ENCODE results near the gene EPHB2.

Gene EPHB2

DNA sequence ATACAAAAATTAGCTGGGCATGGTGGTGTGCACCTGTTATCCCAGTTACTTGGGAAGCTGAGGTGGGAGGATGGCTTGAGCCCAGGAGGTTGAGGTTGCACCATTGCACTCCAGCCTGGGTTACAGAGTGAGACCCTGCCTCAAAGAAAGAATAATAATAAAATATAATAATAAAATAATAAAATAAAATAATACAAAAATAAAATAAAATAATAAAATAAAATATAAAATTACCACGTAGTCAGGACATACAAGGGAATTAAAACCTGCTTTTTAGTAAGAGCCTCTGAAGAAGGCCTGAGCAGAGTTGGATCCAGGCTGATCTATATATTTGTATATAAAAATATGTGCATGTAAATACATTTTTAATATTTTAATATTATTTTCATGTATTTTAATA, 41.7 kb downstream of the EPHB2 start:
- no peak for DNase-seq

DNA sequence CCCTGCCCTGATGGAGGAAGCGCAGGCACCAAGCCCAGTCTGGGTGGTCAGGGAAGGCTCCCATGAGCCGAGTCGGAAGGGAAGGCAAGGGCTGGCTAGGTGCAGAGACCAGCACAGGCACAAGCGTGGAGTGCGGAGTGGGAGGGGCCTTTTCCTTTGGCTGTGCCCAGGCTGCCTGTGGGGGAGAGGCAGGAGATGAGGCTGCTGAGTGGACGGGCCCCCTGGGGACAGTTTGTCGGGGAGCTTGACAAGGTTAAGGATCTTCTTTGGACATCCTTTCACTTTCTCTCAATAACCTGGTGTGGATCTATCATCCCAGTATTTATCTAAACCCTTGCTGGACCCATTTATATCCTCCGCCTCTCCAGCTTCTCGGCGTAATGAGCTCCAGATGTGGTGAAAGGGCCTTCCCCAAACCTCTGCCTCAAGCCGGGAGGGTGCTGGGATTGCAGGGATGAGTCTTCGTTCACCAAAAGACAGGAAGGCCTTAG, 42.9 kb downstream of the EPHB2 start:
- DNase-seq, result no peak

- no peak for DNase-seq
Measured at GRCh38 chr1:22754106-22754768, 43.6 kb downstream of the EPHB2 start.

- DNase-seq, result no peak
Measured at GRCh38 chr1:22754824-22755223, 44.2 kb downstream of the EPHB2 start.

GRCh38 chr1:22755641-22756040, 45.0 kb downstream of the EPHB2 start:
- DNase-seq, result no peak

DNA sequence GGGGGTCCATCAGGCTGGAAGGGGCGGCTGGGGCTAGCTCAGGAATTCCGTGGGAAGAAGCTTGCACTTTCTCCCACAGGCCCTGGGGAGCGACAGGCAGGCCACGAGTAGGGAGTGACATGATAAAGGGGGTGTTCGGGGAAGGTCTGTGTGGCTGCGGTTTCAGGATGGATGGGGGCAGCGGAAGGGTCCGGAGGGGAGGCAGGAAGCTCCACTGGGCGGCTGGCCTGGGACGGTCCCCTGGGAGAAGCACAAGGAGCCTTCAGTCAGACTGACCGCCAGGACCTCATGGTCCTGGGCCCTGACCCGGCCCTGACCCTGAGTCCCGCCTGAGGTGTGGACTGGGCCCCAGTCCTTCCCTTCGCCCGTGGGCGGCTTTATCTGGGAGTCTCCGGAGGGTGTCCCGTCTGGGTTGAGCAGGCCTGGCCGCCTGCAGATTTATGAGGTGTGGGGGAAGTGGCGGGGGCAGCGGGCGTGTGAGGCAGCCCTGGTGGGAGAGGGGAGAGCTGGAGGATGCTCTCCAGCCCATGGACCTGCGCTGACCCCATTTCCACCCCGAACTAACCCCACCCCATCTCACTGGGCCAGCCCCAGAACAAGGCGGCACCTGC, 45.6 kb downstream of the EPHB2 start:
- no peak for DNase-seq

GRCh38 chr1:22760455-22760854, 49.8 kb downstream of the EPHB2 start:
- DNase-seq, result no peak

DNA sequence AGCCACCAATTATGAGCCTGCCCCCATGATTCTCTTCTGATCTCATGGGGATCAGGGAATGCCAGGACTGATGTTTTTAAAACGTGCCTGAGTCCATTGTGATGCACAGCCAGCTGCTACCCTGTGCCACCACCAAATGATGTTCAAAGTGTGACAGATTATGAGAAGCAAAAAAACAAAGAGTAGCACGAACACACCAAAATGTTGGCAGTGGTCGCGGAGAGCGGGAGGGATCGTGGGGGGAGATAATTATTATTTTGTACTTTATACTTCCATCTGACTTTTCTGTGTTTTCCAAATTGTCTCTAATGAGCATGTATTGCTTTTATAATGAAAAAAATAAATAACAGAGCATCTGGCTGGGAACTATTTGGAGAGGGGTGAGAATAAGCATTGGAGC, 50.5 kb downstream of the EPHB2 start:
- no peak for DNase-seq

DNA sequence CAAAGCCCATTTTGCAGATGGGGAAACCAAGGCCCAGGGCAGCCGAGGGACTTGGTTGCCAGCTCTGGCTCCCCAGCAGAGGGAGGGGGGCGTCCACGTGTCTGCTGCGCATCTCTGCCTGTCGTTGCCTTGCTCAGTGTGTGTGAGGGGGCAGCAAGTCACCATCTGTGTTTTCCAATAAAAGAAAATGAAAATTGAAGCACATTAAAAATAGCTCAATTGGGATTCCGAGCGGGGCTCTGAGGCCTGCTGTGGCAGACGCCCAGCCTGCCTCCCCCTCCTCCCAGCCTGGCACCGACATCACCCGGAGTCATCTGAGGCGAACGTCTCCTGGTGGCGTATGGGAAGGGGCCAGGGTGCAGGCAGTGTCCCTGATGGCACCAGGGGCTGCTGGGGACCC, 51.2 kb downstream of the EPHB2 start:
- no peak for DNase-seq

GRCh38 chr1:22763487-22764200, 53.0 kb downstream of the EPHB2 start:
- DNase-seq, result no peak

DNA sequence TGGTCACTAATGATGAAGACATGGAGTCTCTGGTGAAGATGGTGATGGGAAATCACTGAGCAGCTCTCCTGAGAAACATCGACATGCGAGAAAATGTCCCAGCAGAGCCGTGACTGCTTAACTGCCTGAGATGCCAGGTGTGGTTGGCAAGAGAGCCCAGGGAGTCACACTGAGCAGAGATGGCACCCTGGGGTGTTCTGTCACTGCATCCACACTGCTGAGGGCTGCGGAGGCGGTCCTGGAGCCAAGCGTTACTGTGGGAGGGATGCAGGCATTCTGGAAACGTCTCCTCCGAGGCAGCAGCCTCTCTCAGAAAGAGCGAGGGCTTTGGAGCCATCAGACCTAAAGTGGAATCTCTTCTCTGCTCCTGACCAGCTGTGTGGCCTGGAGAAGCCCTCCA, 57.2 kb downstream of the EPHB2 start:
- DNase-seq, result no peak

DNA sequence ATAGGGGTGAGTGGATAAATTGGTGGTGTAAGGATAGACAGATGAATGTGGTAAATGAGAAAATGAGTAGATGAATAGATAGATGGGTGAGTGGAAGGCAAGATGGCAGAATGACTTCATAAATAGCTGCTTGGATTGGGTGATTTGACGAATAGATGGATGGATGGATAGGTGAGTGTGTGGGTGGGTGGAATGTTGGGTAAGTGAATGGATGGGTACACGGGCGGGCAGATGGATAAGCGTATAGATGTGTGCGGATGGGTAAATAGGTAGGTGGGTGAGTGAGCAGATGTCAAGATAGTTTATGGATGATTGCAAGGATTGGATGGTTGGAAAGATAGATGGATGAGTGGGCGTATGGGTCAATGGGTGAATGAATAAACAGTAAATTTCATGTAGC, 59.3 kb downstream of the EPHB2 start:
- no peak for DNase-seq

DNA sequence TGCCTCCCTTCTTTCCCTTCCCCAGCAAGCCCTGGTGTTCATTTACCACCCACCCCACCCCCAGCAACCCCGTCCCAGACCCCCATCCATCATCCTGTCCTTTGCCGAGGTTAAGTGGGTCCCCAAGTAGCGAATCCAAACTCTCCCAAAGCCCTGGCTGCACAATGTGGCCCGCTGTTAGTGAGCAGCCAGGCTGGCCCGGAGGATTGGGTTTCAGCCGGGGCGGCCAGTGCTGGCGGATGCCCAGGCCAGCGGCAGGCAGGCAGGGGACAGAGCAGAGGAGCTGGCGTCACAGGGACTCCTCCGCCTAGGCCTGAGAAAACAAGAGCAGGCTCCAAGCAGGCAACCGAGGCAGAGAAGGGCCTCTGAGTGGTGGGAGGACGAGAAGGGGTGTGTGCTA, 61.4 kb downstream of the EPHB2 start:
- DNase-seq, result no peak

DNA sequence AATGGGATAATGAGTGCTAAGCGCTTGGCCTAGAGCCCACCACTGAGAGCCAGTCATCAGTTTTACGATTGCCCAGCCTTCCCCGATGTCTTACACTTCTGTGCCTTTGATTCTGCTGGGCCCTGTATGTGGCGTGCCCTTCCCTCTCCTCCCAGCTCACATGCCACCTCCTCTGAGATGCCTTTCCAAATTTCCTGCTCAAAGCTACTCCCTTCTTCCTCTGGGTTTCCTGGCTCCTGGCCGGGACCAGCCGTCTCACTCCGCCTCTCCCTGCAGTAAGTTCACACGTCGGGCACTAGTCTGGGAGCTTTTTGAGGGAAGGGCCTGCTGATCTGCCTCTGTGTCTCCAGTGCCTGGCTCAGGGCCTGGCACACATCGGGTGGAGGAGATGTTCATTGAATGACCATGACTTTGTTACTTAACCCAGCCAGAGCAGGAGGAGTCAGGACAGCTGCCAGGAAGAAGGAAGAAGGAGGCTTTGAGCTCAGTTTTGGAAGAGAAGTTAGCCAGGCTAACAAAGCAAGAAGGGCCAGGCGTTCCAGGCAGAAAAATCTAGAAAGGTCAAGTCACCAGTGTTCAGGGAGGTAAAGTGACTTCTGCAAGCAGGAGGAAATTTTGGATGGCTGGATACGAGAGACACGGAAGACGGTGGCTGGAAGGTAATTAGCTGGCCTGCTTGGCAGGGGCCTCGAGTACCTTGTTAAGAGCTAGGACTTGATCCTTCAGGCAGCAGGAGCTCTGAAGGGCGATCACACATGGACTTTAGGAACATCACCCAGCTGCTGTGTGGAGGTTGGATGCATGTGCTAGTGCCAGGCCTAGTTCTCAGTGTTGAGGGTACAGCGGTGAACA, 63.6 kb downstream of the EPHB2 start:
- DNase-seq, result no peak

- no peak for DNase-seq
Measured at GRCh38 chr1:22774833-22775182, 64.2 kb downstream of the EPHB2 start.

- DNase-seq, result no peak
Measured at GRCh38 chr1:22775478-22775877, 64.8 kb downstream of the EPHB2 start.

DNA sequence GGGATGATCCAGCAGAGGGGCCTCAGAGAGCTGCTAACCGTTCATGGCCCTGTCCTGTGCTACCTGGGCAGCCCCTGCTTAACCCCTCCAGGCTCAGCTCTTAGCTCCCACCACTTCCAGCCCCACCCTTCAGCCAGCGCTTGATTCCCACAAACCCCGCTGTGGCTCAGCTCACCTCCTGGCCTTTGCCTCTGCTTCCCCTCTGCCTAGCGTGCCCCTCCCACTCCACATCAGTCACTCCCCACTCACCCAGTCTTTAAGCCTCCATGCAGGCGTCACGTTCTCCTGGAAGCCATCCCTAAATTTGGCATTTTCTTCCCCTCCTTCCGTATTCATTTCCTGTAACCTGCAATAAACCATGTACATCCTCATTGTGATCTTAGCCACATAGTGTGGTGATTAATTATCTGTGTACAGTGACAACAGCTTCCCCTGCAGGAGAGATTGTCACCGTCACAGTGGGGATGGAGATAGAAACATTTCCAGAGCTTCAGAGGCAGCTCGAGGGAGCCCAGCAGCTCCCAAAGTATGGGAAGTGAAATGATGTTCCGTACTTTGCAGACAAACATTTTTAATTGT, 65.5 kb downstream of the EPHB2 start:
- no peak for DNase-seq

GRCh38 chr1:22777388-22778057, 66.9 kb downstream of the EPHB2 start:
- DNase-seq, result no peak

GRCh38 chr1:22778408-22778807, 67.8 kb downstream of the EPHB2 start:
- no peak for DNase-seq

DNA sequence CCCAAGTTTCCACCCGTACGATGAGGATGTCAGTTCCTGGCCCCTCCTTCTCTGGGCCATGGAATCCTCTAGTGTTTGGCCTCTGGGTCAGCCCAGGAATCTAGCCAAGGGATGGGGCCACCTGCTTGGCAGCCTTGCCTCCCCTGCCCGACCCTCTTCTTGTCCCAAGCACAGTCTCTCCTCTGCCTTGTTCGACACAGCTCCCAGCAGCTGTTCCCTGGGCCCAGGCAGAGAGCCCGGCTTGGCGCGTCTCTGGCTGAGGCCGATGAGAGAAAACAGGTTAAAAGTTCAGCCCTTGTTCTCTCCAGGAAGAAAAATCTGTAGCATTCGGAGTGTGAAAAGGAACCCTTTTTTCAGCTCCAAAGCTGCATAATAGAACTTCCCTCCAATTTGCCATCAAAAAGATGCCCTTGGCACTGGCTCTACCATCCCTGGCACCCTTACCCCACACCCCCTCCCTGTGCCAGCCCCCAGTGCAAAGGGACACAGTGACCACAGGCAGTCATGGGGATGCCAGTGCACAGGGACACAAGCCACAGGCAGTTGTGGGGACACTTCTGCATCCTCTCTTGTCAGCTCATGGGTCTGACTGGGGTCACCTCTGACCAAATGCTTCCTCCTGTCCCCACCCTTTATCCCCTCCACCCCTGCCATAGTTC, 68.4 kb downstream of the EPHB2 start:
- no peak for DNase-seq

- no peak for DNase-seq
Measured at GRCh38 chr1:22780696-22781095, 70.1 kb downstream of the EPHB2 start.

- no peak for DNase-seq
Measured at GRCh38 chr1:22781483-22781882, 70.8 kb downstream of the EPHB2 start.

Measured in NCI-H2029 (cell line).